Measurements from ENCODE around the gene PLOD2. TPM values are rescaled to one million over a fixed set of nuclear protein-coding genes. Genes with fewer than 3 reads are reported as not detected.

Gene PLOD2
- total and polyA plus RNA-seq, 2 of the 4 experiments (the other 2 are of a cell fraction): 84.0 to 117 TPM

DNA sequence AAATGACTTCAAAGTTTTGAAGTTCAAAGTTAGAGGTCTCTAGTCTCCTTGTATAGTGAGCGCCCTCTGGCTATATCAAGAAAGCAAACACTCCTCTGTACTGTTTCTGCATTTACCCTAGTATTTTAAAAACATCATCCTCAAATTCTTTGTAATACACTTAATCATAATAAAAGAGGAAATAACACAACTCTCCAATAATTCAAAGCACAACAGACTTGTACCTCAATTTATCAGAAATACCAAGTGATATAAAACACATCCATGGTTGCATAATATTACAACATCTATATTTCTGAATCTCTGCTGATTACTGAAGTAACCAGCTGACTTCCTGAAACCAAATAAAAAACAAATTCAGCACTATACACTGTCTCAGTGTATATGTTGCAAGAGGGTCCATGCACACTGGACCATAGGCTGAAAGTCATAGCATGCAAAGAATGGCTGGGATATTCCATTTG lies 12.5 kb downstream of the PLOD2 start:
- Histone ChIP-seq H3K56ac (ENCODE audit: extremely low read depth, insufficient read depth, low read length) (no peak overlapping the region), H3K9ac (ENCODE audit: low read depth, low read length) (no peak overlapping the region), H3K4me1 (ENCODE audit: control insufficient read depth, insufficient read depth, low read length) (peaks cover 11% of the 10 kb centered on the region), H3K4me2 (ENCODE audit: low read depth, low read length) (no peak overlapping the region; the same call in 1 of the 2 replicates), H3K14ac (replicated peaks; ENCODE audit: low read depth, low read length) (no peak overlapping the region), H2BK20ac (ENCODE audit: low read depth, low read length) (no peak overlapping the region), H2BK15ac (ENCODE audit: low read depth, low read length) (no peak overlapping the region), H2AK9ac (replicated peaks; ENCODE audit: low read depth, low read length, poor library complexity) (no peak overlapping the region), H4K20me1 (ENCODE audit: insufficient read depth, low read length) (peaks cover 55% of the 10 kb centered on the region), H2AK5ac (ENCODE audit: low read depth, low read length) (no peak overlapping the region), H3K23ac (ENCODE audit: low read depth, low read length) (no peak overlapping the region), H3K18ac (ENCODE audit: low read depth, low read length) (no peak overlapping the region), H3K9me1 (ENCODE audit: insufficient read depth, low read length) (peaks cover 12% of the 10 kb centered on the region), H4K8ac (ENCODE audit: low read depth in 2 of 2, low read length in 2 of 2) (no peak overlapping the region), H2AFZ (replicated peaks; ENCODE audit: low read length, poor library complexity) (no peak overlapping the region), H3K36me3 (ENCODE audit: control insufficient read depth, insufficient read depth, low read length) (peaks cover 7% of the 10 kb centered on the region), H3K27ac (ENCODE audit: insufficient read depth, low read length) (no peak overlapping the region), H2BK120ac (ENCODE audit: low read depth, low read length) (no peak overlapping the region), H3K27me3 (ENCODE audit: control insufficient read depth, insufficient read depth, low read length) (no peaks in the 10 kb centered on the region), H3K9me3 (ENCODE audit: control insufficient read depth, insufficient read depth, low read length) (no peaks in the 10 kb centered on the region), H4K91ac (ENCODE audit: insufficient read depth, low read depth, low read length) (no peak overlapping the region), H3K4me3 (ENCODE audit: insufficient read depth, low read depth, low read length) (no peak overlapping the region), H3K79me1 (ENCODE audit: low read depth in 1 of 2, low read length in 2 of 2) (peaks cover 12 to 52% of the 10 kb centered on the region in 2 experiments), H2BK5ac (ENCODE audit: low read depth, low read length, poor library complexity, severe bottlenecking) (no peak overlapping the region), H3K4ac (ENCODE audit: low read depth, low read length) (no peak overlapping the region), H4K5ac (ENCODE audit: low read depth, low read length) (no peak overlapping the region)
- ATAC-seq (ENCODE audit: low read depth): peak; percentile 79
- TF ChIP-seq RFX5 (IDR thresholded peaks at IDR 0.05; ENCODE audit: low read depth, low read length): no peak
- TF ChIP-seq RAD21 (IDR thresholded peaks at IDR 0.05; ENCODE audit: low read length): peak; percentile 37
- no peak for TF ChIP-seq CHD1 (IDR thresholded peaks at IDR 0.05; ENCODE audit: low read depth, low read length)
- peak; percentile 27; the same call in 1 of the 2 replicates for TF ChIP-seq SMC3 (IDR thresholded peaks at IDR 0.05; ENCODE audit: low read depth, low read length)
- no peak for TF ChIP-seq RCOR1 (IDR thresholded peaks at IDR 0.05; ENCODE audit: insufficient replicate concordance, low read length)
- TF ChIP-seq, protein P1, sequence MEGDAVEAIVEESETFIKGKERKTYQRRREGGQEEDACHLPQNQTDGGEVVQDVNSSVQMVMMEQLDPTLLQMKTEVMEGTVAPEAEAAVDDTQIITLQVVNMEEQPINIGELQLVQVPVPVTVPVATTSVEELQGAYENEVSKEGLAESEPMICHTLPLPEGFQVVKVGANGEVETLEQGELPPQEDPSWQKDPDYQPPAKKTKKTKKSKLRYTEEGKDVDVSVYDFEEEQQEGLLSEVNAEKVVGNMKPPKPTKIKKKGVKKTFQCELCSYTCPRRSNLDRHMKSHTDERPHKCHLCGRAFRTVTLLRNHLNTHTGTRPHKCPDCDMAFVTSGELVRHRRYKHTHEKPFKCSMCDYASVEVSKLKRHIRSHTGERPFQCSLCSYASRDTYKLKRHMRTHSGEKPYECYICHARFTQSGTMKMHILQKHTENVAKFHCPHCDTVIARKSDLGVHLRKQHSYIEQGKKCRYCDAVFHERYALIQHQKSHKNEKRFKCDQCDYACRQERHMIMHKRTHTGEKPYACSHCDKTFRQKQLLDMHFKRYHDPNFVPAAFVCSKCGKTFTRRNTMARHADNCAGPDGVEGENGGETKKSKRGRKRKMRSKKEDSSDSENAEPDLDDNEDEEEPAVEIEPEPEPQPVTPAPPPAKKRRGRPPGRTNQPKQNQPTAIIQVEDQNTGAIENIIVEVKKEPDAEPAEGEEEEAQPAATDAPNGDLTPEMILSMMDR (conservative IDR thresholded peaks at IDR 0.05; ENCODE audit: low read depth, low read length): peak; percentile 34
- TF ChIP-seq CEBPB (IDR thresholded peaks at IDR 0.05; ENCODE audit: low read depth, low read length): peak; percentile 82
- ChIA-PET CTCF (no interaction called here), POLR2A (ENCODE audit: unreplicated experiment) (interaction anchor here (0.5 kb wide), 1 partner anchor 168 kb away, joined by 3 read pairs; no protein-coding TSS in a partner anchor)
- no TSS peak for BruUV-seq (replicated peaks)
- intact Hi-C loops (cut with micrococcal nuclease): no loop called here
- WGBS, 2 experiments (ENCODE audit: extremely low coverage in 2 of 2, insufficient read length in 1 of 2): no CpG with 5 or more reads among the region's 1 CpG
- in situ Hi-C loops (cut with MboI; ENCODE audit: low sequenced_read_pairs): no loop called here
- peak; percentile 47 for DNase-seq
- dilution Hi-C loops (cut with HindIII; ENCODE audit: low sequenced_read_pairs, unreplicated experiment): no loop called here

Data from IMR-90 (cell line).